Inflammatory macrophage treated with lipopolysaccharide for 4 hours (primary cell): ENCODE data around the gene NOS1AP.
"Not testable (repeated sequence)": the region's sequence is repeated elsewhere in the genome, so short reads cannot be mapped to it uniquely, and the experiment has no call there.

Experiments used
- DNase-seq: peaks from one replicate; pipeline ENCODE4 v3.0.0-alpha.2; 2020

Gene NOS1AP

GRCh38 chr1:162059721-162060120 is 9.8 kb upstream of the NOS1AP start:
- no peak for DNase-seq

DNA sequence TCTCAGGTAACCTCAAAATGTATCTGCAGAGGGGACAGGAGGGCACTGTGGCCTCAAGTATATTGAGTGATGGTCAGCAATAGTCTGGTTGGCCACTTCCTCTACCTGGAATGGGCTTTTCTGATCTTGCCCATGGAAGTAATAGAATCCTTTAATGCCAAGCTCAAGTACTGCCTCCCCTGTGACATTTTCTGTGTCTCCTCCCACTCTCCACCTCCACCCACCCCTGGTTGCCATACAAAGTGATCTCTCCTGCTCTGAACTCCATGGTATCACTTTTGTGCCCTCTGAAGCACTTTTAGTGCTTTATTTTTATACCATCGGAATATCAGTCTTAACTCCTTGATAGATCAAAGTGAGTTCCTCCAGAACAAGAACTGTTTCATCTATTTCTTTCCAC is 9.2 kb upstream of the NOS1AP start:
- DNase-seq = no peak

DNA sequence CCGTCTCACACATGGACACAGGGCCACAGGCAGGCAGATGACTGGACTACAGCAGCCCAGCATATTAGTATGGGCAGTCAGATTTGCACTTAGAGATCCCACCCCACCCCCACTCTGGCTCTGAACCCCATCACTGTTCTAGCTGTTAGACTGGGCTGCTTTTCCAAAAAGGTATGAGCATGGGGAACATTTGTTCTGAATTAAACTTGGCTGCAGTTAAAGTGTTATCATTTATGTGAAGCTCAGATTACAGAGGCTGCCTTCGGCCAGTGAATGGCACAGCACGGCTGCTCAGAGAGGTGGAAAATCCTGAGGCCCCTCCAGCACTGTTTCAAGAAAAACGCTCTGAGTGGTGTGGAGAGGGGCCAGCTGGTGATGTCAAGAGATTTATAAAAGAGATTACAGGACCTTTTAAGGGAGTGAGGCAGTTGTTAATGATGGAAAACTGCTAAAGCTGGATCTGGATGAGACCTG is 6.9 kb upstream of the NOS1AP start:
- no peak for DNase-seq

DNA sequence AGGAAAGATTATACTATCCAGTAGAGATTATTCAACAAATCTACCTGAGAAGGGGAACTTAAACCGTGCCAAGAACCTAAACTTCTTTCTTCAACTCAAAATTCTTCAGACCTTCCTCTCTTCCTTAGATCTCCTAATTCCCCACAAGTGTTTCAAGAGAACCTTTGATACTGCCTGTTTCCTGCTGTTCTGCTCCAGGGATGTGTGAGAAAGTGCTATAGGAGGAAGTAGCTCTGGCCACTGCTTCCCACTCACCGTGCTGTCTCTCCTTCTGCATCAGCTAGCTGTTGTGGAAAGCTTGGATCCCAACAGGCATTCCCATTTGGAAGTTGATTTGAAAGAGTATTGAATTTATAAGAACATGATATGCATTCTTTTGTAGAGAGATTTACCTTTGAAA is 4.5 kb upstream of the NOS1AP start:
- DNase-seq = peak; percentile 37

DNA sequence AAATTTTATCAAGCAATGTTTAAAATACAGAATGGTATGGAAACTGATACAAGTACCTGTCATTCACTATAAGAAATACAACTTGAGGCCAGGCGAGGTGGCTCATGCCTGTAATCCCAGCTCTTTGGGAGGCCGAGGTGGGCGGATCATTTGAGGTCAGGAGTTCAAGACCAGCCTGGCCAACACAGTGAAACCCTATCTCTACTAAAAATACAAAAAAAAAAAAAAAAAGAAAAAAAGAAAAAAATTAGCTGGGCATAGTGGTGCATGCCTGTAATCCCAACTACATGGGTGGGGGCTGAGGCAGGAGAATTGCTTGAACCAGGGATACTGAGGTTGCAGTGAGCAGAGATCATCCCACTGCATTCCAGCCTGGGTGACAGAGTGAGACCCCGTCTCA is 2.7 kb upstream of the NOS1AP start:
- DNase-seq = not testable (repeated sequence)

DNA sequence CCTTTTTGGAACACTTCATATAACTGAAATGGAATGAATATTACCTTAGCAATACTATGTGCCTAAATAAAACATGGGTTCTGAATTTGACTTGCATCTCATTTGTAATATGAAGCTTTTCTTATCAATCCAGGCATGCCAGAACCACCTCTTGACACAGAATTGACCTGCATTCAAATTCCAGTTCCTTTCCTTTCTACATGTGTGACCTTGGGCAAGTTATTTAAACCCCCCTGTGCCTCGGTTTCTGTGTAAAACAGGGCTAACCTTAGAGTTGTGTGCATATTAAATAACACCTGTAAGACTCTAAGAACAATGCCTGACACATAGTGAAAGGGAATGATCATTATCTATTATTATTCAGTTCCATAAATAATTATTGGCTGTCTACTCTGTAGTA is 2.0 kb upstream of the NOS1AP start:
- DNase-seq = no peak

DNA sequence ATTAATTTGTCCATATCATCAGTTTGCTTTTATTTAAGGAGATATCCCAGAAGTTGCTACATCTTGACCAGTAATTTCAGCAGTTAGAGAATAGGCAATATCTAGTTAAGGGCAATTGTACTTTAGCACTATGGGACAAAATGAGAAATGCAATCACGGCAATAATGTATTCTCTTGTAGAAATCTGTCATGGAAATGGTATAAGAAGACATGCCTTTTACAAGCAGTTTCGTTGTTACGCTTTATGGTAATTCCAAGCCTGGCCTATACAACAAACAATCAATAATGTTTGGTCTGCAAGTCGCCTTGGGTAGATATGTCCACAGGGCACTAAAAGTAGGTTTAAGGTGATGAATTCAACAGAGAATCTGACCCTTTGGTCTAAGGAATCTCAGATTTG is 1.2 kb upstream of the NOS1AP start:
- DNase-seq = no peak

DNA sequence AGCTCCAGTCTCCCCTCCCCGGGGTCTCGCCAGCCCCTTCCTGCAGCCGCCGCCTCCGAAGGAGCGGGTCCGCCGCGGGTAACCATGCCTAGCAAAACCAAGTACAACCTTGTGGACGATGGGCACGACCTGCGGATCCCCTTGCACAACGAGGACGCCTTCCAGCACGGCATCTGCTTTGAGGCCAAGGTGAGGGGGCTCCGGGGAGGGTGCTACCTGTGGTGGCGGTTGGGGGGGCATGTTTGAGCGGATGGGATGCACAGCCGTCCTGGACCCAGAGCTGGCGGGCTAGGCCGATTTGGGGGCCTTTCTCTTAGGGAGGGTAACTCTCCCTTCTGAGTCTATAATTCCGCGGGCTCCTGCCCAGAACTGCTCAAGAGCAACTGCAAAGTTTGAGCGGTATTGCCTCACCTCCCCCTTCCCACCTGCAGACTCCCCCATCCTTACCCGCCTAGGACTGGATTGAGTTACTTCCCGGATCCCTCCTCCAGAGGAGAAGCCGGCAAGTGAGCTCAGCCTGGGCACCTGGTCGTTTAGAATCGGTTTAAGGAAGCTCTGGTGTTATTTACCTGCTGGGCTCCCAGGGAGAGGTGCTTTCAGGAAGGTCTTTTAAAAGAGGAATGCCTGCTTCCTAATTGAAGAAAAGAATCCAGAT is 730 bp downstream of the NOS1AP start:
- no peak for DNase-seq

DNA sequence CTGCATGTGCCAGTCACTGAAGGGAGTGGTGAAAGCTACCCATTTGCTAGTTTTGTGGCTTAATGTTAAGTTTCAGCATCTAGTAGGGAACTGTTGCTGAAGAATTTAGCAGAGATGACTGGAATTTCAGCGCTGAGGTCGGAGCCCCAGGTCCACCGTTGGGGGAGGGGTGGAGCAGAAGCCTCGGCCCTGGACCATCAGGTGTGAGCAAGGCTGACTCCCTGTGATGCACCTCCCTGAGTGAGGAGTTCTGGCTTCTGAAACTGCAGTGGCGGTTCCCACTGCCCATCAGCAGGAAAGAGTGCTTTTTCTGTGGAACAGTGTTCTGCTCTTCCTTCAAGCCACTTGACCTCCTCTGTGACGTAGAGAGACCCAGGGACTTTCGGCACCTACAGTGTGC is 1.3 kb downstream of the NOS1AP start:
- no peak for DNase-seq

GRCh38 chr1:162072740-162073139 is 3.2 kb downstream of the NOS1AP start:
- no peak for DNase-seq

- DNase-seq = peak; percentile 66
Measured at GRCh38 chr1:162074276-162075005, 5.0 kb downstream of the NOS1AP start.

GRCh38 chr1:162075862-162076261 is 6.4 kb downstream of the NOS1AP start:
- DNase-seq = no peak

- DNase-seq = no peak
Measured at GRCh38 chr1:162077648-162078299, 8.3 kb downstream of the NOS1AP start.

DNA sequence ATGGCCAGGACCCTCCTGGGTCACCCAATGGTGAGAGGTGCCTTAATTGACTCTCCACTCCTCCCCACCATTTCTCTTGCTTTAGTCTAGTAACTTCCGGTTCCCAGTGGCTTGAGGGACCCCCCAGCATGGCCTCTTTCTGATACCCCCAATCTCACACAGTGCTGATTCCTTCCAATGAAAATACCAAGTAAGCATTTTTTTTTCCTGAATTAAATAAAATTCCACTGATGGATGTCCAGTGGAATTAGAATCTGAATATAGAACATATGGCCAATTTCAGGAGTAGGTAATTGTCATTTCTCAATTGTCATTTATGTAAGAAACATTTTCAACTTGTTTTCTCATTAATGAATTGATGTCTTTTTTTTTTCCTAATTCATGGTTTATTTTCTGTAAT is 9.5 kb downstream of the NOS1AP start:
- DNase-seq = no peak

DNA sequence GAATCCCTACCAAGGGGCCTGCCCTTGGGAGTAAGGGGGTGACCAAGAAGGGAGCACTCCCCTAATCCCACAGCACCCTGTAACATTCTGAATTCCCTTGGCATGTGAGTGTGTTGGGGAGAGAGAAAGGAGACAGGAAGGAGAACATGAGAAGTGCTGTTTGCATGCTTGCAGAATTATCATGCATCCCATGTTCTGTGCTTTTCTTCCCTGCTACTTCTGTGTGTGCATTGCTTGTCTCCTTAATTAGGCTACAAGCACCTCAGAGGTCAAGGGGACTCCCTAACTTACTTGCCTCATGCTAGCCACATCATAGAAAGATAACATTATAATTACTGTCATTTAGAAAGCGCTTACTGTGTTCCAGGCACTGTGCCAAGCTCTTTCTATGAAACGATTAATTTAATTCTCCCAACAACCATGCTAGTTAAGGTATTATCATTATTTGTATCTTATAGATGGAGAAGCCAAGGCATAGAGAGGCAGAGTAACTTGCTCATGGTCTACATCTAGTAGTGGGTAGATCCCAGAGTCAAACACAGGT is 11.1 kb downstream of the NOS1AP start:
- DNase-seq = no peak

DNA sequence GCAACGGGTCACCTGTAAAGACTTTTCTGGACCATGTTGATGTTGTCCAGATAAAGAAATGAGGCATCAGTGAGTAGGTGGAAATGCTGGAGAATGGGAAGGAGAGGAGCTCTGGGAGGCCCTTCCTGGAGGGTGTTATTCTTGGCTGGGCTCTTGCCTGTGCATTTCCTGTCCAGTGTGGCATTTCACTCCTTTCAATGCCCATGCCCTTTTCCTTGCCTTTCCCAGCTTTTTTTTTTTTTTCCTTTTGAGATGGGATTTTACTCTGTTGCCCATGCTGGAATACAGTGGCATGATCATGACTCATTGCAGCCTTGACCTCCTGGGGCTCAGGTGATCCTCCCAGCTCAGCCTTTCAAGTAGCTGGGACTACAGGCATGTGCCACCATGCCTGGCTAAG is 11.8 kb downstream of the NOS1AP start:
- no peak for DNase-seq

- DNase-seq = not testable (repeated sequence)
Measured at GRCh38 chr1:162082080-162082479, 12.6 kb downstream of the NOS1AP start.

DNA sequence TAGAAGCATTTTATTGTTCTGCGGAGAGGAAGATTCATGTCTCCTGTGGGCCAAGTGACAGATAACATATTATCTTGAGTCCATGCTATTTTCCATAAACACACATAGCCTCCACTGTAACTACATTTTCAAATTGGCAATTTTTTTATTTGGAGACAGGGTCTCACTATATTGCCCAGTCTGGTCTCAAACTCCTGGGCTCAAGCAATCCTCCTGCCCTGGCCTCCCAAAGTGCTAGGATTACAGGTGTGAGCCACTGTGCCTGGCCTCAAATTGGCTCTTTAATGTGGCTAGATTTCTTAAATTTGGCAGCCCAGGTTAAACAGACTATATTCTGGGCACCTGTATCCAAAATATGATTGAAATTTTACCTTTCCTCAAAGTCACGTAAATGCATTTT is 13.8 kb downstream of the NOS1AP start:
- no peak for DNase-seq

- no peak for DNase-seq
Measured at GRCh38 chr1:162085991-162086390, 16.5 kb downstream of the NOS1AP start.

DNA sequence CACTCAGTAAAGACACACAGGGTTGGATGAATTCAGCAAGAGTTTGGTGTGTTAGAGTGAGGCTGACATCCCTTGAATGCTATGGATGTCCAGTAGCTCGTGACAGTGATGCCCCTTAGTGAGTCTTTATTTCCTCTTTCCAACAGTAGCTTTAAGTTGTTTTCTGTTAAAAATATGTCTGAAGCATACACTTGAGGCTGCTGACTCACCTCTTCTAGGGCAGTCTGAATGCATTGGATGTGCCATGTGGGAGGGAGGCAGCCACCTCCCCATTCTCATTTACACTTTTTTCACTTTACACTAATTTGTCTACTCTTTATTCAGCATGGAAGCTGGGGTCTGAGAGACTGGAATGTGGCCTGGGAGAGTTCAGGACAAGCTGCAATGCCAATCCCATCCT is 17.6 kb downstream of the NOS1AP start:
- peak; percentile 79 for DNase-seq

DNA sequence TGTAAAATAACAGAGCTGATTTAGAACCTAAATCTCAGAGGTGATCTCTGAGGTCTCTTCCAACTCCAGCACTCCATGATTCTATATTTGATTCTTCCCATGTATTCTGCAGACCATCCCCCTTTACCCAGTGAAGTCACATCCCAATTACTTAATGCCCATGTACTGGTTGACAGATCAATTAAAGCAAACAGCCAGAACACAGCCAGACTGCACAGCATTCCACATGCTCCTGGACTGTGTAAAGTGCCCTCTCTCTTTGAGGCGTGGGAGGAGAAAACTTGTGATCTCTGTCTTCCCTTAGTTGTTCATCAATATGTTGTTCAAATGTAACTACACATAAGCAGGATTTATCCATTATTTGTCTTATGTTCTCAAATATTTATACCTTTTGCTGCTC is 18.1 kb downstream of the NOS1AP start:
- no peak for DNase-seq

- DNase-seq = no peak
Measured at GRCh38 chr1:162088281-162088969, 18.9 kb downstream of the NOS1AP start.

GRCh38 chr1:162089748-162090147 is 20.3 kb downstream of the NOS1AP start:
- no peak for DNase-seq
